ENCODE results near the gene S100A13. TPM values are rescaled to one million over a fixed set of nuclear protein-coding genes. Genes with fewer than 3 reads are reported as not detected.

Gene S100A13
- total and polyA plus RNA-seq, 9 of the 15 experiments (the other 6 are each of a cell fraction or from before 2014, with no cell fraction given) = 41.9 to 129 (median 58.0) TPM

GRCh38 chr1:153633754-153634665 lies 6.7 kb upstream of the S100A13 start, which contains the start of gene CHTOP (continued):
- TF ChIP-seq FOXK1 (CRISPR knock-in tag; IDR thresholded peaks at IDR 0.05; ENCODE audit: borderline replicate concordance) (peak; percentile 95), HDAC3 (IDR thresholded peaks at IDR 0.05; ENCODE audit: borderline replicate concordance, partially characterized antibody) (peak; percentile 24), POLR2G (IDR thresholded peaks at IDR 0.05; ENCODE audit: low read depth, low read length) (peak; percentile 98), YY1 (IDR thresholded peaks at IDR 0.05; ENCODE audit: borderline replicate concordance in 1 of 3, control insufficient read depth in 1 of 3, extremely low read depth in 1 of 3, insufficient read depth in 3 of 3, insufficient read length in 1 of 3, insufficient replicate concordance in 2 of 3, low read depth in 1 of 3, low read length in 2 of 3) (peak; percentile 99 to 100 (median 99)), RBBP5 (IDR thresholded peaks at IDR 0.05; ENCODE audit: borderline replicate concordance, insufficient read depth, low read length, poor library complexity, severe bottlenecking) (peak; percentile 82), ZNF395 (CRISPR knock-in tag; IDR thresholded peaks at IDR 0.05) (peak; percentile 86; the same call in 1 of the 2 replicates), NCOR1 (IDR thresholded peaks at IDR 0.05) (peak; percentile 53), ZBTB34 (CRISPR knock-in tag; IDR thresholded peaks at IDR 0.05) (no peak), ZNF347 (CRISPR knock-in tag; IDR thresholded peaks at IDR 0.05; ENCODE audit: low read depth) (no peak), SRSF7 (optimal IDR thresholded peaks at IDR 0.05; ENCODE audit: low read depth, low read length) (no peak), ARNT (IDR thresholded peaks at IDR 0.05) (0 out of 4 replicates have a peak, but pooled peaks of 1 of the 2 experiments have one; percentile 51), PRDM10 (IDR thresholded peaks at IDR 0.05; ENCODE audit: partially characterized antibody) (peak; percentile 36), RUNX1 (IDR thresholded peaks at IDR 0.05; ENCODE audit: low read depth) (no peak), FOXJ2 (tag; IDR thresholded peaks at IDR 0.05) (peak; percentile 72), XRCC4 (IDR thresholded peaks at IDR 0.05; ENCODE audit: extremely low read depth, insufficient read depth, insufficient read length) (no peak), TAF9B (IDR thresholded peaks at IDR 0.05; ENCODE audit: partially characterized antibody) (peak; percentile 95)
- TF ChIP-seq, protein P1, sequence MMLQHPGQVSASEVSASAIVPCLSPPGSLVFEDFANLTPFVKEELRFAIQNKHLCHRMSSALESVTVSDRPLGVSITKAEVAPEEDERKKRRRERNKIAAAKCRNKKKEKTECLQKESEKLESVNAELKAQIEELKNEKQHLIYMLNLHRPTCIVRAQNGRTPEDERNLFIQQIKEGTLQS (IDR thresholded peaks at IDR 0.05) = peak; percentile 54; the same call in 1 of the 2 replicates
- TF ChIP-seq, protein P1 (CRISPR knock-in tag; conservative IDR thresholded peaks at IDR 0.05) = peak; percentile 85

All from K562 (cell line).